ENCODE measurements around the gene GEMIN7.

GRCh38 chr19:45128146-45128545 lies 49.1 kb downstream of the GEMIN7 start:
- TF ChIP-seq JUNB (IDR thresholded peaks at IDR 0.05) (no peak), CTCF (IDR thresholded peaks at IDR 0.05) (no peak), SREBF2 (IDR thresholded peaks at IDR 0.05) (no peak), POLR2A (IDR thresholded peaks at IDR 0.05; ENCODE audit: low read length) (no peak), MAX (IDR thresholded peaks at IDR 0.05) (no peak), NFE2L2 (conservative IDR thresholded peaks at IDR 0.05; ENCODE audit: low read length) (no peak), CEBPB (IDR thresholded peaks at IDR 0.05) (no peak)

All from A549 (cell line).